Muscle layer of duodenum (tissue), 2 donors: ENCODE results near the gene CYB5B.

ENCODE experiments used
- H3K27ac ChIP-seq: one replicate; pipeline ENCODE4 v1.7.0; 2013; ENCODE audit warnings: mild to moderate bottlenecking, low read length
- H3K27me3 ChIP-seq: one replicate; pipeline ENCODE4 v1.7.0; 2013; ENCODE audit warnings: low read depth, mild to moderate bottlenecking, control low read depth, low read length
- H3K36me3 ChIP-seq, 2 donors: one replicate each; pipeline ENCODE4 v1.7.0; 2013; ENCODE audit warnings: low read length in 2 of 2, control low read depth in 1 of 2, mild to moderate bottlenecking in 1 of 2; ENCODE audit not compliant: insufficient read depth in 2 of 2, control insufficient read depth in 1 of 2
- H3K4me1 ChIP-seq, 2 donors: one replicate each; pipeline ENCODE4 v1.7.0; 2013; ENCODE audit warnings: low read length in 2 of 2, mild to moderate bottlenecking in 2 of 2, control low read depth in 1 of 2, moderate library complexity in 1 of 2; ENCODE audit not compliant: insufficient read depth in 2 of 2, control insufficient read depth in 1 of 2
- H3K4me3 ChIP-seq, 2 donors: one replicate each; pipeline ENCODE4 v1.7.0; 2013; ENCODE audit warnings: low read length in 2 of 2, low read depth in 1 of 2, mild to moderate bottlenecking in 1 of 2
- H3K9me3 ChIP-seq, 2 donors: one replicate each; pipeline ENCODE4 v1.7.0; 2013; ENCODE audit warnings: low read length in 2 of 2, control low read depth in 1 of 2, mild to moderate bottlenecking in 1 of 2; ENCODE audit not compliant: control insufficient read depth in 1 of 2
- donor health status: healthy.

The CYB5B gene, protein sequence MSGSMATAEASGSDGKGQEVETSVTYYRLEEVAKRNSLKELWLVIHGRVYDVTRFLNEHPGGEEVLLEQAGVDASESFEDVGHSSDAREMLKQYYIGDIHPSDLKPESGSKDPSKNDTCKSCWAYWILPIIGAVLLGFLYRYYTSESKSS

GRCh38 chr16:69424053-69424934 is at the start of gene CYB5B:
Gene CYB5B, plus strand, starts transcription at chr16:69424619. Its CDS starts 65 bp downstream, at chr16:69424684.
- peak within 1 kb of the TSS; percentile 89 for H3K27ac ChIP-seq

GRCh38 chr16:69376393-69377059 is 47.9 kb upstream of the CYB5B start:
- H3K36me3 ChIP-seq, result peaks cover 16 to 38% of the 10 kb centered on the region in 2 donors
- H3K4me1 ChIP-seq, result no peaks in the 10 kb centered on the region
- no peak overlapping the region for H3K27ac ChIP-seq
- H3K27me3 ChIP-seq, result no peaks in the 10 kb centered on the region
- H3K9me3 ChIP-seq, result no peaks in the 10 kb centered on the region
- no peak overlapping the region for H3K4me3 ChIP-seq

More at GRCh38 chr16:69424053-69424934, at the start of gene CYB5B:
- Histone ChIP-seq H3K36me3 (peaks cover 6 to 19% of the 10 kb centered on the region in 2 donors), H3K4me3 (peak within 1 kb of the TSS; percentile 79 to 96), H3K4me1 (peaks cover 0 to 11% of the 10 kb centered on the region in 2 donors), H3K27me3 (no peaks in the 10 kb centered on the region), H3K9me3 (no peaks in the 10 kb centered on the region)

DNA sequence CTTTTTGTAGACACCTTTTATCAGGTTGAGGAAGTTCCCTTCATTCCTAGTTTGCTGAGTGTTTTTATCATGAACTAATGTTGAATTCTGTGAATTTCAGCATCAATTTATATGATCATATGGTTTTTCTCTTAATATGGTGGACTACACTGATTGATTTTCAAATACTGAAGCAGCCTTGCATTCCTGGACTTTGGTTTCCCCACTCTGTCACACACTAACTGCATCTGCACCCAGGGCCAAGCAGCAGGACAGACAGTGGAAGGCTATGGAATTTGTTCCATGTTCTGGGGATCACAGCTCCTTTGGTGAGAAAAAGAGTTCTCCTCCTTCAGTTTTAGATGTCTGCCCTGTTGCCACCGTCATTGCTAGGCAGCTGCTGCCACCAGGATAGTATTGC is 46.4 kb upstream of the CYB5B start:
- Histone ChIP-seq H3K4me1 (no peaks in the 10 kb centered on the region), H3K36me3 (peaks cover 21 to 37% of the 10 kb centered on the region in 2 donors), H3K27ac (no peak overlapping the region)

DNA sequence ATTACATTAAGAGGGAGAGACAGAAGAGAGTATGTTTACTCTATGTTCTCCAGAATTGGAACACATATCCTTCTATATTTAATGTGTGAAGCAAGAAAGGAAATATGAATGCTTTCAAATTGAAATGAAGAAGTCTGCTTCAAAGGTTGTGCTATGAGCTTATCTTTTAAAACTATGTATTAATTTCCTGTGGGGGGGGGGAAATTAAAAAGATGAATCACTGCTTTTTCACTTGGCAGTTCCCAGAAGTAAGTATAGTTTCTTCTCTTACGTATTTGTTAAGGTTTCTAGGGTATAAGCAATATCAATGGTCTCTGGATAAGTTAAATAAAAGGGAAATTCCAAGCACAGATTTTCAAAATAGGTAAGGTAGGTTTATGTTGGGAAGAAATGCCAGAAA is 45.7 kb upstream of the CYB5B start:
- Histone ChIP-seq H3K27me3 (no peaks in the 10 kb centered on the region), H3K4me1 (peaks cover 0 to 3% of the 10 kb centered on the region in 2 donors), H3K36me3 (peaks cover 20 to 43% of the 10 kb centered on the region in 2 donors), H3K9me3 (no peaks in the 10 kb centered on the region), H3K27ac (no peak overlapping the region), H3K4me3 (no peak overlapping the region)

More for the DNA sequence above, 46.4 kb upstream of the CYB5B start:
- Histone ChIP-seq H3K9me3 (no peaks in the 10 kb centered on the region), H3K4me3 (no peak overlapping the region), H3K27me3 (no peaks in the 10 kb centered on the region)

DNA sequence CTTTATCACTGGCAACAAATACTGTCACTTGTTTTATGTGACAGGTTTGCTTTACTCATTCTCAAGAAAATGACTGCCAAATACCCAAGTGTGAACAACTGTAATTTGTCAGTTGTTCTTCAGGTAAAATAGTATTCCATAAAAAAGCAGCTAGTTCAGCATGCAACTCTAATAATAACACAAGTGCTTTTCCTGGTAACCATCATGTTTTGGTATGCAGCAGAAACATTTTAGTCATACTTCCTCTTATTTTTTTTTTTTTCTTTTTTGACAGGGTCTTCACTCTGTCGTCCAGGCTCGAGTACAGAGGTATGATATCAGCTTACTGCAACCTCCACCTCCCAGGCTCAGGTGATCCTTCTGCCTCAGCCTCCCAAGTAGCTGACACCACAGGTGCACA is 43.2 kb upstream of the CYB5B start:
- Histone ChIP-seq H3K27me3 (no peaks in the 10 kb centered on the region), H3K9me3 (no peaks in the 10 kb centered on the region), H3K4me3 (no peak overlapping the region), H3K36me3 (peaks cover 20 to 48% of the 10 kb centered on the region in 2 donors), H3K4me1 (peaks cover 6 to 12% of the 10 kb centered on the region in 2 donors), H3K27ac (no peak overlapping the region)

GRCh38 chr16:69382421-69382820 is 42.0 kb upstream of the CYB5B start:
- no peak overlapping the region for H3K4me3 ChIP-seq
- no peaks in the 10 kb centered on the region for H3K9me3 ChIP-seq
- H3K36me3 ChIP-seq, result peaks cover 20 to 48% of the 10 kb centered on the region in 2 donors
- no peak overlapping the region for H3K27ac ChIP-seq
- no peaks in the 10 kb centered on the region for H3K27me3 ChIP-seq
- peaks cover 6 to 12% of the 10 kb centered on the region in 2 donors for H3K4me1 ChIP-seq

DNA sequence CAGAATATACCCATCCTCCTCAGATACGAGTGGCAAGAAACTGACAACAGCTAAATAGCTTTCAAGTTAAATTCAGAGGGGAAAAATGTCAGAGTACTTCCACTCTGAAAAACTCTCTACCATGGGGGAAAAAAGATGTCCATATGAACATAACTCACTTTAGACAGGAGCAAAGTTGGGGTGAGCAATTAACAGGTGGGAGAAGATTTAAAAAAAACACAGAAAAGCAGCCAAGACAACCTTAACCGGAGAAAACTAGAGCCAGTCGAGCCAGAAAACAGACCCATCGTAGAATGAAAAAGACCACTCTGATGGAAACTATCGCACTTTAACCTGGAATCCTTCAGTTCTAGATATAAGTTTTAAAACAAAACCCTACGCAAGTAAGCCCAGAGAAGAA is 39.4 kb upstream of the CYB5B start:
- H3K27me3 ChIP-seq, result no peaks in the 10 kb centered on the region
- H3K27ac ChIP-seq, result peak overlapping the region; percentile 86
- H3K4me1 ChIP-seq, result peaks cover 6 to 12% of the 10 kb centered on the region in 2 donors
- peak overlapping the region; percentile 68 to 71 for H3K4me3 ChIP-seq
- peaks cover 13 to 38% of the 10 kb centered on the region in 2 donors for H3K36me3 ChIP-seq
- H3K9me3 ChIP-seq, result no peaks in the 10 kb centered on the region

GRCh38 chr16:69386596-69386995 is 37.8 kb upstream of the CYB5B start:
- no peaks in the 10 kb centered on the region for H3K27me3 ChIP-seq
- peak overlapping the region in 1 of 2 donors; percentile 68 for H3K4me3 ChIP-seq
- no peak overlapping the region for H3K27ac ChIP-seq
- no peaks in the 10 kb centered on the region for H3K9me3 ChIP-seq
- H3K4me1 ChIP-seq, result peaks cover 6 to 12% of the 10 kb centered on the region in 2 donors
- peaks cover 10 to 25% of the 10 kb centered on the region in 2 donors for H3K36me3 ChIP-seq

GRCh38 chr16:69393898-69394849 is 30.2 kb upstream of the CYB5B start:
- Histone ChIP-seq H3K36me3 (peaks cover 0 to 4% of the 10 kb centered on the region in 2 donors), H3K27me3 (no peaks in the 10 kb centered on the region), H3K27ac (no peak overlapping the region), H3K4me3 (no peak overlapping the region), H3K9me3 (no peaks in the 10 kb centered on the region), H3K4me1 (peaks cover 6 to 7% of the 10 kb centered on the region in 2 donors)

- no peaks in the 10 kb centered on the region for H3K27me3 ChIP-seq
- H3K27ac ChIP-seq, result peak overlapping the region; percentile 94
- H3K9me3 ChIP-seq, result no peaks in the 10 kb centered on the region
- peaks cover 6 to 7% of the 10 kb centered on the region in 2 donors for H3K4me1 ChIP-seq
- peak overlapping the region in 1 of 2 donors; percentile 4 for H3K4me3 ChIP-seq
- peaks cover 0 to 4% of the 10 kb centered on the region in 2 donors for H3K36me3 ChIP-seq
Observed at GRCh38 chr16:69395859-69396186, 28.6 kb upstream of the CYB5B start.
